NCI-H345 treated with DMSO at 0.1 percent for 48 hours (cell line): ENCODE data around the gene HYLS1.
A peak's percentile ranks its signal among the peaks of the same experiment; 100 is the strongest.

Experiments used
- DNase-seq: peaks from one replicate; lab custom pipeline; 2025; ENCODE audit not compliant: unreplicated experiment; lab: John Stamatoyannopoulos, UW

Gene HYLS1

GRCh38 chr11:125932301-125932700, 44.8 kb downstream of the HYLS1 start:
- DNase-seq = no peak

- DNase-seq = no peak
Measured at GRCh38 chr11:125933030-125933813, 45.8 kb downstream of the HYLS1 start.

GRCh38 chr11:125934473-125934872, 47.0 kb downstream of the HYLS1 start:
- DNase-seq = no peak

GRCh38 chr11:125935056-125935455, 47.6 kb downstream of the HYLS1 start:
- DNase-seq = no peak

GRCh38 chr11:125935618-125936199, 48.2 kb downstream of the HYLS1 start:
- DNase-seq = no peak

- DNase-seq = no peak
Measured at GRCh38 chr11:125938418-125938817, 51.0 kb downstream of the HYLS1 start.

- DNase-seq = no peak
Measured at GRCh38 chr11:125939081-125939521, 51.6 kb downstream of the HYLS1 start.

- no peak for DNase-seq
Measured at GRCh38 chr11:125940145-125940544, 52.7 kb downstream of the HYLS1 start.

GRCh38 chr11:125941267-125941618, 53.8 kb downstream of the HYLS1 start:
- DNase-seq = no peak

- DNase-seq = peak; percentile 85
Measured at GRCh38 chr11:125941619-125942611, 54.4 kb downstream of the HYLS1 start.

GRCh38 chr11:125942771-125943428, 55.4 kb downstream of the HYLS1 start:
- no peak for DNase-seq

- no peak for DNase-seq
Measured at GRCh38 chr11:125943661-125944349, 56.3 kb downstream of the HYLS1 start.

- DNase-seq = no peak
Measured at GRCh38 chr11:125944350-125945010, 57.0 kb downstream of the HYLS1 start.

GRCh38 chr11:125945011-125945796, 57.7 kb downstream of the HYLS1 start:
- DNase-seq = no peak

GRCh38 chr11:125945797-125946520, 58.5 kb downstream of the HYLS1 start, which contains the start of gene VSIG10L2:
Gene VSIG10L2 (plus strand): TSS chr11:125946044. CDS start chr11:125946056, 12 bp downstream.
- no peak for DNase-seq

- DNase-seq = no peak
Measured at GRCh38 chr11:125946712-125947418, 59.4 kb downstream of the HYLS1 start.

GRCh38 chr11:125947419-125948277, 60.2 kb downstream of the HYLS1 start:
- no peak for DNase-seq
